ENCODE data around the gene GNAT3.

DNA sequence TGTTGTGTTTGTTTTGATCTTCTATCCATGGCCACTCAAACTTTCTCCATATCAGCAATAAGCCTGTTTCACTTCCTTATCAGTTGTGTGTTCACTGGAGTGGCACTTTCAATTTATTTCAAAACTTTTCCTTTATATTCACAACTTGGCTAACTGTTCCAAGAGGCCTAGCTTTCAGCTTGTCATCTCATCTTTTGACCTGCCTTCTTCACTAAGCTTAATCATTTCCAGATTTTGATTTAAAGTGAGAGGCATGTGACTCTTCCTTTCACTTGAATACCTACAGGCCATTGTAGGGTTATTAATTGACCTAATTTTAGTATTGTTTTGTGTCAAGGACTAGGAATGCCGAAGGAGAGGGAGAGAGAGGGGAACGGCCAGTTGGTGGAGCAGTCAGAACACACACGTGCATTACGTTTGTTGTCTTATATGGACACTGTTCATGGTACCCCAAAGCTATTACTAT is 5.5 kb upstream of the GNAT3 start:
- TF ChIP-seq, protein P1, sequence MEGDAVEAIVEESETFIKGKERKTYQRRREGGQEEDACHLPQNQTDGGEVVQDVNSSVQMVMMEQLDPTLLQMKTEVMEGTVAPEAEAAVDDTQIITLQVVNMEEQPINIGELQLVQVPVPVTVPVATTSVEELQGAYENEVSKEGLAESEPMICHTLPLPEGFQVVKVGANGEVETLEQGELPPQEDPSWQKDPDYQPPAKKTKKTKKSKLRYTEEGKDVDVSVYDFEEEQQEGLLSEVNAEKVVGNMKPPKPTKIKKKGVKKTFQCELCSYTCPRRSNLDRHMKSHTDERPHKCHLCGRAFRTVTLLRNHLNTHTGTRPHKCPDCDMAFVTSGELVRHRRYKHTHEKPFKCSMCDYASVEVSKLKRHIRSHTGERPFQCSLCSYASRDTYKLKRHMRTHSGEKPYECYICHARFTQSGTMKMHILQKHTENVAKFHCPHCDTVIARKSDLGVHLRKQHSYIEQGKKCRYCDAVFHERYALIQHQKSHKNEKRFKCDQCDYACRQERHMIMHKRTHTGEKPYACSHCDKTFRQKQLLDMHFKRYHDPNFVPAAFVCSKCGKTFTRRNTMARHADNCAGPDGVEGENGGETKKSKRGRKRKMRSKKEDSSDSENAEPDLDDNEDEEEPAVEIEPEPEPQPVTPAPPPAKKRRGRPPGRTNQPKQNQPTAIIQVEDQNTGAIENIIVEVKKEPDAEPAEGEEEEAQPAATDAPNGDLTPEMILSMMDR (IDR thresholded peaks at IDR 0.05): no peak
- TF ChIP-seq ZFX (IDR thresholded peaks at IDR 0.05; ENCODE audit: borderline replicate concordance): no peak

Data from 22Rv1 (cell line).